ENCODE measurements around the gene OR13J1.

Gene OR13J1

DNA sequence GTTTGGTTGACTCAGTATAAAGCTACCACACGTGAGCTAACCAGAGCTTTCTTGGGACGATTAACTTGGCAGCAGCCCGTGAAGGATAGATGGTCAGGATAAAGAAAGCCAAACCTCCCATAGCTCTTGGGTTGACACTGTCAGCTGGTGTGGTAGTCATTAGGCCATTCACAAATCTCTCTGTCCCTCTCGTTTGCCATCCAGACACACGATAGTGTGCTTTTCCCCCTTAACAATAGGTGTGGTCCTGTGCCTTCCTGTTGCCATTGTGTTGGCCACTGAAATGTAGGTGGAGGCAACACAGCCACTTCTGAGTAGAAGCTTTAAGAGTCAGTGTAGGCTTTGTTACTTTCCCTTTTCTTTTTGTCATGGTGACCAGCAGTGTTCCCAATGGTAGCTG is 11.7 kb downstream of the OR13J1 start:
- DNase-seq (ENCODE audit: low spot score), result peak; percentile 31

DNA sequence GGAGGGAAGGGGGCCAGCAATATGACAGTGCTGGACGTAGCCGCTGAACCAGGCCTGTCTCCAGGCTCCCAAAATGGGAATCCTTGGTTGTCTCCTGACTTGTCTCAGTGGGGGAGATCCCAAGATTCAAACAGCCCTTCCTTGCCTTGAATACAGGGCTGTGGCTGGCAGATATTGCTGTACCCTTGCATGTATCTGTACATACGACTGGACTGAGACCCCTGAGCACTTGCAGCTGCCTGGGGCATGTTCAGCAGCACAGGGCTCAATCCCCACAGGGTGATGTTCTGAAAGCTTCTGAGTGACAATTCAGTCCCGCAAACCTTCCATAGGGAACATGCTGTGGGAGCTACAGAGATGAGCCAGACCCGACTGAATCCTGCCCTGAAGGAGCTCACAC is 13.3 kb downstream of the OR13J1 start:
- DNase-seq (ENCODE audit: low spot score), result peak; percentile 46

DNA sequence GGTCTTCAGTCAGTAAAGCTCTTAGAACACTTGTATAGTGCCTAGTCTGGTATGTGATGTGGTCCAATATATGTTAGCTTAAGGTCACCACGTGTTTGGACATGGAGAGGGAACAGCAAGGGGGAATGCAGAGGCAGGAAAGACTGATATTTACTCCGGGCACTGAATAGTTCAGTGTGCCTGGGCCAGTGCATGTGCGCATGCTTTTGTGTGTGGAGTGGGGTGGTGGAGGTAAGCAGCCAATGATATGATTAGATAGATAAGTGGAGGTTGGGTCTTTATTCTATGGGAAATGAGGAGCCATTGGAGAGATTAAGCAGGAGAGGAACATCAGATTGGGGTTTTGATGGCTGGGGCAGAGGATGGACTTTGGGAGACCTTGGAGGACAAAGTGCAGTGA is 14.0 kb downstream of the OR13J1 start:
- no peak for DNase-seq (ENCODE audit: low spot score)

DNA sequence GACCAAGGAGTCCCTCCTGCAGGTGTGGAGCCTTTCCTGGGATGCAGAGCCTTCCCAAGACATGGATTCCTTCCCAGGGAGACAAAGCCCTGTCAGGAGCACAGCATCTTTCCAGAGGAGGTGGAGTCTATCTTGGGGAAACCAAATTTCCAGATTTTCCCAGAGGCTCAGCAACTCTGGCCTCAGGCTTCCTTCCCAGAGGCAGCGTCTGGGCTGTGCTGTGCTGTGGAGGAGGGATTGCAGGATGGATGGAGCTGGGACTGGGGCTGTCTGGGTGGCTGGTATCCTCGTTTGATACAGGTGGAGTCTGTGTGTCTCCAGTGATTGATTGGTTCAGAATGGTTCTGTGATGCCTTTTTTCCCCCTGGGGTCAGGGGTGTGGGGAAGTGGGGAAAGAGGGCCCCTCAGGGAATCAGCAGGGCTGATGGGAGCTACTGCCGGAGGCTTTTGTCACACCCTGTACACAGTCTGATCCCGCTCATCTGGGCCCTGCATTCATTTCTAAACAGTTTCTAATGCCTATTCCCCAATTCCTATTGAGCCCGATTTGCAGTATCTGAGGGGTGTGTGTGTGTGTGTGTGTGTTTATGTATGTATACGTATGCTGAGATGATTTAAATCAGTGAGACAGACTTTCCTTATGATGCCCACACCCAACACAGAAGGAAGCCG is 16.0 kb downstream of the OR13J1 start:
- peak; percentile 38 for DNase-seq (ENCODE audit: low spot score)

DNA sequence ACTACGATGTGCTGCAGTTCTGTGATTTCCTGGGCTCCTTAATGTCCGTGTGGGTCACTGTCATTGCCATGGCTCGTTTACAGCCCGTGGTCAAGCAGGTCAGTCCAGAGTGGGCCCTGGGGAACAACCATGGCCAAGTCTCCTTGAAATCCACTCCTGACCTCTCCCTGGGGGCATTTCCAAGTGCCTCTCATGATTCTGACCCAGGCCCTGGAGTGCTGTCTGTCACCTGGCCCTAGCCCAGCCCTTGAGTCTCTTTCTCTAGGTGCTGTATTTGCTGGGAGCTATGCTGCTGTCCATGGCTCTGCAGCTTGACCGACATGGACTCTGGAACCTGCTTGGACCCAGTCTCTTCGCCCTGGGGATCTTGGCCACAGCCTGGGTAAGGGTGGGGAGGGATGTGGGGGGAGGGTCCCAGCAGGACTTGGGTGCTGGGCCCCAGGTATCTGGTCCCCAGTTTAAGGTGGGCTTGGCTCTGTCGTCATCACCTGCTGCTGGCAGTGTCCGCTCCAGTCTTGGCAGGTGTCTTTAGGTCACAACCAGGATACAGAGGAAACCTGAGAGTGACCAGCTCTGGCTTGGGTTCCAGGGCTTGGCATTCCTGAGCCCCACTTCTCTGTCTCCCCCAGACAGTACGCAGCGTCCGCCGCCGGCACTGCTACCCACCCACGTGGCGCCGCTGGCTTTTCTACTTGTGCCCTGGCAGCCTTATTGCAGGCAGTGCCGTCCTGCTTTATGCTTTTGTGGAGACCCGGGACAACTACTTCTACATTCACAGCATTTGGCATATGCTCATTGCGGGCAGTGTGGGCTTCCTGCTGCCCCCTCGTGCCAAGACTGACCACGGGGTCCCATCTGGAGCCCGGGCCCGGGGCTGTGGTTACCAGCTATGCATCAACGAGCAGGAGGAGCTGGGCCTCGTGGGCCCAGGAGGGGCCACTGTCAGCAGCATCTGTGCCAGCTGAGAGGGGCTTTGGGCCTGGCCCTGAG is 17.0 kb downstream of the OR13J1 start:
- DNase-seq (ENCODE audit: low spot score), result peak; percentile 57

DNA sequence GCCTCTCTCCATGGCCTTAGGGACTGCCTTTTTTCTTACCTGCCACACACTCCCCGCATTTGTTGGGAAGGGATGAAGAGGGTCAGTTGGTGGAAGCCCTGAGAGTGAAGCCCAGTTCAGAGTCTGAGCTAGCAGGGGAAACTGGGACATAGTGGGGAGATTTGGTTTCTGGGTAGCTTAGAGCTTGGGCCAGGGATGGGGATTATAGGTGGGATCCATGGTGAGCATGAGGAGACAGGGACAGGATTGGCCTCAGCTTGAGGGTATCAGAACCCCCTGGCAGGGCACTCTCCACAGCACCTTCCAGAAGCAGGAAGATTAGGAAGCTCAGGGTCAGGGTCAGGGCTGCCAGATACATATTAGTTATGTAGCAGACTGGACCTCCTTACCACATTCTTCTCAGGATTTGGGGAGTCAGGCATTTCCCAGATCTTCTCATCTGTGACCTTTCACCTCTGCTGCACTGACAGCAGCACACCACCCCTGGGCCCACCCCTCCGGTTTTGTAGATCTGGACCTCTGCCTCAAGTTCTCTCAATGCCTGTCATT is 17.9 kb downstream of the OR13J1 start:
- peak; percentile 38 for DNase-seq (ENCODE audit: low spot score)

DNA sequence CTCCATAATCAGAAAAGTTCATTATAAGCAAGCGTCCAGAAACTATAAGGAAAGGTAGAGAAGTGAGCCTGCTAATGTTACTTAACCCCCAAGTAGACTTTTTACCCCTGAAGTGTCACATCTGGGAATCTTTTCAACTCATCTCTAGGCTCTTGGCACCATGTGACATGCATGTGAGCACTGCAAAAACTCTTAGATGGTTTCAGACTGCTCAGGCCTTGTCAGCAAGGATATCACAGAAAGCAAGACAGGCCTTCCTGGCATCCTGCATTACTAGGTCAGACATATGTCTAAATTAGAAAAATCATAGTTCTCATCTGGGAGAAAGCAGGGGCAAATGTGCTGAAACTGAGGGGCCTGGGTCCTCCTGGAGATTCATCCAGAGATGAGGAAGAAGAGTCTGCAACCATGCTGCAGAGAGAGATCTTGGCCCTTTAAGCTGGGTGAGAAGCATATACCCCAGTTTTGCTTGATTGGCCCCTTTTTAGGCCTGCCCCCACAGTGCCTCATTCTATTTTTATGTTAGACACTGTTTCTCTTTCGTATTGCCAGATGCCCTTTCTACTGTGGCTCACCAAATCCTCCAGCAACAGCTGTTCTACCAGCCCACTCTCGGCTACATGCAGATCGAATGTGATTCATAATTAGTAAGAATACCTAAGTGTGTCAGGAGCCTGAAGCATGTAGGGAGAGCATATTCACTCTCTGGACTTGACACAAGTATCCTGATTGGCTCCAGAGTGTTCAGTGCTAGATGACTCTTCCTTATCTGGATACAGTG is 22.2 kb downstream of the OR13J1 start:
- DNase-seq (ENCODE audit: low spot score), result peak; percentile 34

DNA sequence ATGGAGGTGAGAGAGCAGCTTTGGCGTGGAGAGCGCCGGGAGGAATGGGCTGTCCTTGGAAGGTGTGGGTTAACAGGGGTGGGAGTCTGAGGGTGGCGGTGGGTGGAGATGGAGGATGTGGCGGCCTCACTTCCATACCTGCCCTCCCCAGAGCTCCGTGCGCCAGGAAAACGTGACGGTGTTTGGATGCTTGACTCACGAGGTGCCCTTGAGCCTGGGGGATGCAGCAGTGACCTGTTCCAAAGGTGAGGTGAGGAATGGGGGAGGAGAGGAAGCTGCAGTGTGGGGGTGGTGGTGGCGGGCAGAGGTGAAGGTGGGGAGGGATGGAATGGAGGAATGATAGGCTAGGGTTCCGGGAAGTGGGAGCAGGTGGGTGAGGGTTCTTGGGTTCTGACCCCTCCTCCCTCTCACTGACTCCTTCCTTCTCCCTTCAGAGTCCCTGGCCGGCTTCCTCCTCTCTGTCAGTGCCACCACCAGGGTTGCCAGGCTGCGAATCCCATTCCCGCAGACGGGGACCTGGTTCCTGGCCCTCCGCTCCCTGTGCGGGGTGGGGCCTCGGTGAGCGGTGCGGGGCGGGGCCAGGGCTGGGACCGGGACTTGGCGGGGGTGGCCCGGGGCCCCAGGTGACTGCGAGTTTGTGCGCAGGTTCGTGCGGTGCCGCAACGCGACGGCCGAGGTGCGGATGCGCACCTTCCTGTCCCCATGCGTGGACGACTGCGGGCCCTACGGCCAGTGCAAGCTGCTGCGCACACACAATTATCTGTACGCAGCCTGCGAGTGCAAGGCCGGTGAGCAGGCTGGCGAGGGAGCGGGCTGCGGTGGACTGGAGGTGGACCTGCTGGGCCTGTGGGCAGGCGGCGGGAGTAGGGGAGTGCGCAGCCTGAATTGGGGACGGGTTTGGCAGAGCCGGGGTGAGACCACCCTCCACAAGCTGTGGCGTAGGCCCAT is 24.1 kb downstream of the OR13J1 start:
- DNase-seq (ENCODE audit: low spot score), result no peak

DNA sequence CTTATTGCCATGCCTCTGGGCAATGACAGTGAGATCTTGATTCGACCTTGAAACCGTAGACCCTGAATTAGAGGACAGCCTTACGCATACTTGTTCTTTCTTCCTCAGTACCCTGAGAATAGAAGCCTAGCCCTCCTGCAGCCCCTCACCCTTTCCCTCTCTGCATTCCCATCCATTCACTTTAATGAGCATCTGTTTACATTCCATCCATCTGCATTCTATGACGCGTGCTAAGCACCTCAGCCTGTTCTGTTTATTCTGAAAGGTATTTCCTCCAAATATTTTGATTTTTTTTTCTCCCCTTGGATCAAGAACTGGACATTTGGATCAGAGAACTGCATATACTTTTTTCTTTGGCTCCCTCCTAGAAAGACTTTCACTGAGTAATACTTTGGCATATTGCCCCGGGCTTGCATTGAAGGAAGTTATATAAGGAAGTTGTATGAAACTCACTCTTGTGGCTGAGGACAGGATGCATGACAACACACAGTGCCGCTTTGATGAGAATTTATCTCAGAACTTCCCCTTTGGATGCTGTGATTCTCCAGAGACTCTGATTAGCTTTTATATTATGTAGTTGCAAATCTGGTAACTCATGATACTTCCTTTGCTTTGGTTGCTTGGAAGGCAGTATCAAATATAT is 25.5 kb downstream of the OR13J1 start:
- DNase-seq (ENCODE audit: low spot score), result no peak

DNA sequence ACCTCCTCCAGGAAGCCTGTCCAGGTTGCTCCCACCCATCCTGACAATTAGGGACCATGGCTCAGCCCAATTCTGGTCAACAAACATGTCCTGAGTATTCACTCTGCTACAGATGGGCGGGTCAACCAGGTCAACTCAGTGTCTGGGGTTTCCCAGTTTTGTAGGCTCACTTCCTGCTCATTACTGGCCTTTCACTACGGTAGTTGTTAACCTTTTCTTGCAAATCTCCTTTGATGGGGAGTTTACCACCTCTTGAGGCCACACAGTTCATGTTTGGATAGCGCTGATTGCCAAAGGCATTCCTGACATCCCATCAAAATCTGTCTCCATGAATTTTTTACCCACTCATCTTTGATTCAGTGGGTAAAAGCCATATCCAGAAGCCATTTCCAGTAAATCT is 27.4 kb downstream of the OR13J1 start:
- DNase-seq (ENCODE audit: low spot score), result no peak

DNA sequence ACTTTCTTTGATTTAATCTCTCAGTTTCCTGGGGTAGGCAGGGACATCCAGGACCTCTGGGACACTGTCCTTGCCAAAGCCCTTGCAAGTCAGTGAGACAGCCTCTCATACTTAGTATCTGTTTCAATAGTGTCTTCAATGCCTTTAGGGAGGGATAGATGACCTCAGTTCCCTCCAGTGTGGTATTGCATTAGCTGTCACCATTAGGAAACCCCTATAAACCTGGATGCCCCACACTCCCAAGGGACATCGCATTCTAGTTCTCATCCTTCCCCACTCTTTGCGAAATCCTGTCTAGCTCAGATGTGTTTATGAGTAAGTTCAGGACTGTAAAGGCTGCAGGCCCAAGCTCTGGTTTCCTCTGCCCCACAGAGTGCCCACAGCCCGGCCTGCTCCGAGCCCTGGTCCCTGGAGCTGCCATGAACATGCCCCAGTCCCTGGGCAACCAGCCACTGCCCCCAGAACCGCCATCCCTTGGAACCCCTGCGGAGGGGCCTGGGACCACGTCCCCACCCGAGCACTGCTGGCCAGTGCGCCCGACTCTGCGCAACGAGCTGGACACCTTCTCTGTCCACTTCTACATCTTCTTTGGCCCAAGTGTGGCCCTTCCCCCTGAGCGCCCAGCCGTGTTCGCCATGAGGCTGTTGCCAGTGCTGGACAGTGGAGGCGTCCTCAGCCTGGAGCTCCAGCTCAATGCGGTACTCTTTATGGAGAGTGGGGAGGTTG is 28.0 kb downstream of the OR13J1 start:
- DNase-seq (ENCODE audit: low spot score), result no peak

DNA sequence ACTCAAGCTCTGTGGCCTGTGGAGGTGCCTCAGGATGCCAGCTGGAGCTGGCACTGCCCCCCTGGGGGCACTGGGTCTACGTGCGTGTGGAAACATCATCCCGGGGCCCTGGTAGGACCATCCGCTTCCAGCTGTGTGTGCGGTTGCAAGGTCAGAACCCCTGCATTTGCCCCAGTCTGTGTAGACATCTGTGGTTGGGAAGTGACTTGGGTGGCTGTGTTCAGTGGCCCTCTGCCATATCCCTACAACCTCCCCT is 28.6 kb downstream of the OR13J1 start:
- DNase-seq (ENCODE audit: low spot score), result no peak

DNA sequence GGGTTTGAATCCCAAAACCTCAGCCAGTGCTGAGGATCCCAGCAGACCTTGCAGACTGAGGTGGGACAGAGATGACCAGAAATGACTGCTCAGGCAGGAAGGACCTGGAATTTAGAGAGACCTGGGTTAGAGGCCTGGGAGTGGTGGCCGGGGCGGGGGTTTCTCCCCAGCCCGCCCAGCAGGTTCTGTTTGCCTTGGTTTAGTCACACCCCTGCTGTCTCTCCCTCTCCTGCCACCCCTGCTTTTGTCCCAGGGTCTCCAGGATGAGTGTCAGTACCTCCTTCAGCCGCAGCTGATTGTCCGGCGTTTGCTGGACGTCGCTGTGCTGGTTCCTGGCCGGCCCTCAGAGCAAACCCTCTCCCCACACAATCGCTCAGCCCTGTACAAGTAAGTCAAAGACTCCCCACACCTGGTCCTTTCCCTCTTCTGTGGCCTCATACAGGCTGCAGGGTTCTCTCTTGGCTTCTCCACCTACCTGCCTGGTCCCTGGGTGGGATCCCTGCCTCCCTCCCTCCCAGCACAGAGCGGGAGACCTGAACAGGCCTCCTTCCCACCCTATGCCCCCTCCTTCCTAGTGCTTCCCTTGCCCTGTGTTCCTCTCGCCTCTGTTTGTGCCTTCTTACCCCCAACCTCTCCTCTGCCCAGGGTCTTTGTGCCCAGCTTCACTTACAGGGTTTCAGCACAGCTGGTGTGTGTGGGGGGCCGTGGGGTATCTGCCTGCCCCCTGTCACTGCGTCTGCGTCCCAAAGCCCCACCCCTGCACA is 29.1 kb downstream of the OR13J1 start:
- DNase-seq (ENCODE audit: low spot score), result no peak

DNA sequence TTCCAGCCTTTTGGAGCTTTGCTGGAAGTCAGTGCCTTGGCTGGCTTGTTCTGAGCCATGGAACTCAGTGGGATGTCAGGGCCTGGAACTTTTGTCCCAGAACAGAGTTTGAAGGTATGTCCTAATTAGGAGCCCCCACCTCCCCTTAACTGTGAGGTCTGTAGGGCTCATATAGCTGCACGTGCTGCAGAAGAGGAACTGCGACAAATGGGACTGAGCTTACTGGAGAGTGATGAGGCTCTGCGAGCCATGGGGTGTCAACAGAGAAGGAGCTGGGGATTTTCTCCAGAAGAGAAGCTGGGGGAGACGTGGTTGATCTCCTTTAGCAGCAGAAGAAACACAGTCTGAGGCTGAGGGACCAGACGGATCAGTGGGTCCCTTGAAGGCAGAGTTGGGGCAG is 30.3 kb downstream of the OR13J1 start:
- DNase-seq (ENCODE audit: low spot score), result no peak

DNA sequence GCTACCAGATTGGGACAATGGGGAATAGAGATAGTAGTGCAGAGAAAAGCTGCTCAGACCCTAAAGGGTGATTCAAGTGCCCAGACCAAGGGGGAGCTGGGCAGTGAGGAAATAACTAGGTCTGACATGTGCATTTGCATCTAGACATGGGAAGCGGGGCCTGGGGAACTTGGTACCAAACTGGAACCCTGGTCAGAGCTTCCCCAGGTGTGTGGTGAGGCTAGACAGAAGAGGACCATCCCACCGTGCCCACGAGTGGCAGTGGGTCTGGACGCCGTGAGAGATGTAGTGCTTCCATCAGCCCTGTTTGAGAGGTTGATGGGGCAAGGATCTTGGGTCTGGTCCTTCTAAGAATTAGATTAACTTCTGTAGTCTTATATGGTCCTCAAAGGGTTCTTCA is 33.6 kb downstream of the OR13J1 start:
- no peak for DNase-seq (ENCODE audit: low spot score)

DNA sequence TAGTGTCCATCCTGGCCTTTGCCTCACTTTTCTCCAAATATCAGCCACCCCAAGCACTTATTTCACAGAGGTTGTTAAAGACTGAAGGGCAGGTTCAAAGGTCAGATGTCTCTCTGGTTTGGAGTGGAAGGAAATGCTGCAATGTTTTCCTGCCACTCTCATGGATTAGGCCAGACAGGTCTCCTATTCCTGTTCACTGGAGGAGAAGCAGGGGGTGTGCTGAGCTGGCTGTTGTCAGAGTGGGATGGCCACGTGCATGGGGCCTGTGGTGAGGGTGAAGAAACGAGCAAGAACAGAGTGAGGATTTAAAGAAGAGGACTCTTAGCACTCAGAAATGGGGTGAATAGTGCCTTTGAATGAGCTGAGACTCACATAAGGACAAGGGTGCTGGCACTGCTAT is 34.4 kb downstream of the OR13J1 start:
- DNase-seq (ENCODE audit: low spot score), result no peak

DNA sequence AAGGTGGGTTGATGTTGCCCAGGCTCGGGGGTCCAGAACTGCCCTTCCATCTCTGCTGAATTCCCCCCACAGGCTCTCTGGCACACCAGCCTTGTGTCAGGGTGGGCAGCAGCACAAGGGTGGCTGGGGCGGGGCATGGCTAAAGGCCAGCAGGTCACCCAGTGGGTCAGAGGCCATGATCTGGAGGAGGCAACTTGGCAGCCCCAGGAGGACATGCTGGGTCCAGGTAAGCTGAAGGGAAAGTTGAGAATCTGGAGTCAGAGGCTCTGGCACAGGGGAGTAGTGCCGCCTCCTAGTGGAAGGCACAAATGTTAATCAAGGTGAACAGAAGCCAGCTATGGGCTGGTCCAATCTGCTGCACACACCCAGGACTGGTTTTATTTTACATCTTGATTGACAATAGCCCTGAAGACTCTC is 35.0 kb downstream of the OR13J1 start:
- no peak for DNase-seq (ENCODE audit: low spot score)

DNA sequence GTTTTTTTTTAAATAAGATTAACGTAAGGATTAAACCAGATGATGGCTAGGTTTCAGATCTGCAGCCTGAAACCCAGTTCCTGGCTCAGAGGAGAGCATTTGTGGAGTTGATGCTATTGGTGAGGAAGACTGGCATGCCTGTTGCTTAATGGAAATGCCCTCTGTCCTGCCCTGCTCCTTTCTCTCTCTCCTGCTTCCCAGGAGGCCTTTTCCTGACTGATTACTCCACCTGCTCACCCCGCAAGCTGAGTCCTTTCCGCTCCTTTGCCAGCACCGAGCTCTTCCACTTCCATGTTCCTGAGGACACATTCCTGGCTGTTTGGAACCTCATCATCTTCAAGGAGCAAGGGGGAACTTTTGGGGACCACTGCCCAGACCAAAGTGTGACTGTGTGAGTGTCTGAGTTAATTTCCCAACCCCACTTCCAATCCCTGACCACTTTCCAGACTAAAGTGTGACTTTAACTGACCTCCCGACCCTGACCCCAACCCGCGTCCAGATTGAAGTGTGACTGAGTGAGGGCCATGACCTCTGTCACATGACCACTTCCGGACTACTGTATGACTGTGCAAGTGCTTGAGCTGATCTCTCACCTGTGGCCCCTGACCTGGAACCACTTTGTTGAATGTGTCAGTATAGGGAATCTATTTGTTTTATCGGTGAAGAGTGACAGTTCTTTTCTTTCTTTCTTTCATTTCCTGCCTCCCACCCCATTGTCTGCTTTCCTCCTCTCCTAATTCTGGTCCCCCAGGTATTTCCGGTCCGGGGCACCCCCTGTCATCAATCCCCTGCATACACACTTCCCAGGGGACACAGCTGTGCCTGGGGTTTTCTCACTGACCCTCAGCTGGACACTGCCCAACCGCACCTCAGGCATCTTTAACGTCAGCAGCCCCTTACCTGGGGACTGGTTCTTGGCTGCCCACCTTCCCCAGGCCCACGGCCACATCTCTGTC is 35.7 kb downstream of the OR13J1 start:
- DNase-seq (ENCODE audit: low spot score), result no peak

Data from left forelimb (tissue), 1 donor.